ENCODE data around the gene COL28A1.

DNA sequence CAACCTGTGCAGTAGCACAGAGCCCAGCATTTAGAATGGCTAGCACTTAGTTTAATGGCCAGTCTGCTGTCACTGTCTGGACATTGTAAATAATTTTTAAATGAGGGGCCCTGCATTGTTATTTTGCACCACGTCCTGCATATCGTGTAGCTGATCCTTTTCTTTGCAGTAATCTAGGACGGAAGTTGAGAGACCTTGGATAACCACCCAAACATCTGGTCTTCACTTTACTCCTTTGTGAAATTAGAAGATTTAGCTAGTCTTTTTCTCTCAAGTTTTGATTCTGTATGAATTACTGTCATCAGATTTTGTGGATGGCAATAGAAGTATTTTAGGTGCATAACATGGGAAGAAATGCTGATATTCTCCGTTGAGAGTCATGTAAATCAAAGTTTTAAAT lies 32.9 kb upstream of the COL28A1 start:
- TF ChIP-seq CTCF (IDR thresholded peaks at IDR 0.05): no peak
- no peak for TF ChIP-seq POLR2A (IDR thresholded peaks at IDR 0.05)
